GM12878 (cell line): ENCODE measurements around the gene CNIH1. TPM values are rescaled to one million over a fixed set of nuclear protein-coding genes. Genes with fewer than 3 reads are reported as not detected.

ENCODE experiments used
- ATAC-seq: fragments of 200-7000 bp; cut with Tn5 transposase; 3 replicates; pipeline ENCODE4 v1.9.1; 2020; ENCODE audit warnings: mild to moderate bottlenecking, moderate library complexity
- BruUV-seq: library from RNA; stranded (reverse); fragments of 400-500 nt; replicated peaks from 2 replicates; lab custom pipeline; 2021; lab: Mats Ljungman, UMichigan
- CTCF ChIA-PET: fragments of 300-600 bp; sonication (Branson Sonifier 250); formaldehyde crosslinking; extraction: SDS; loops from one replicate; lab custom pipeline; 2021; ENCODE audit warnings: inconsistent platforms; lab: Yijun Ruan, JAX
- POLR2A ChIA-PET: fragments of 350-600 bp; formaldehyde crosslinking; extraction: SDS; loops from one replicate; lab custom pipeline; 2021; ENCODE audit warnings: inconsistent platforms; lab: Charles Lee
- RAD21 ChIA-PET: fragments of 300-600 bp; sonication (Branson Sonifier 250); formaldehyde crosslinking; loops from one replicate; lab custom pipeline; 2023; ENCODE audit warnings: antibody characterized with exemption; ENCODE audit not compliant: unreplicated experiment; lab: Charles Lee
- SMC1A ChIA-PET: fragments of 300-600 bp; sonication (Branson Sonifier 250); formaldehyde crosslinking; loops from one replicate; lab custom pipeline; 2023; ENCODE audit not compliant: unreplicated experiment, uncharacterized antibody; lab: Charles Lee
- DNase-seq: peaks from one replicate; pipeline ENCODE4 v3.0.0-alpha.2; 2011; ENCODE audit warnings: low read depth, low spot score
- FAIRE-seq: peaks from 3 replicates; lab custom pipeline; 2011; peaks lifted over from hg19 to GRCh38; lab: Jason Lieb, UNC
- H2AFZ ChIP-seq: 2 replicates; pipeline ENCODE4 v1.6.0; 2011; ENCODE audit warnings: low read depth, low read length, control low read depth; ENCODE audit not compliant: control insufficient read depth
- H3K27ac ChIP-seq: 2 replicates; pipeline ENCODE4 v1.5.1; 2011; ENCODE audit warnings: control low read depth; ENCODE audit not compliant: control insufficient read depth, insufficient read depth
- H3K27me3 ChIP-seq, 2 experiments: replicated peaks in 1 of 2; 2 replicates each; pipeline versions ENCODE4 v1.6.0 to v1.6.1; 2011; ENCODE audit warnings: low read length in 1 of 2; ENCODE audit not compliant: control insufficient read depth in 2 of 2, insufficient read depth in 2 of 2
- H3K36me3 ChIP-seq, 2 experiments: 2 replicates each; pipeline ENCODE4 v1.5.1; 2011; ENCODE audit warnings: low read length in 1 of 2; ENCODE audit not compliant: control insufficient read depth in 2 of 2, insufficient read depth in 2 of 2
- H3K4me1 ChIP-seq: 2 replicates; pipeline ENCODE4 v1.6.1; 2011; ENCODE audit warnings: mild to moderate bottlenecking, low read length, moderate library complexity, mixed read lengths; ENCODE audit not compliant: control insufficient read depth, insufficient read depth
- H3K4me2 ChIP-seq: 2 replicates; pipeline ENCODE4 v1.6.0; 2011; ENCODE audit warnings: control low read depth; ENCODE audit not compliant: control insufficient read depth, insufficient read depth
- H3K4me3 ChIP-seq: fragments of 200-600 bp; sonication (generic); 2 replicates; pipeline ENCODE4 v1.5.1; 2016
- H3K79me2 ChIP-seq: 2 replicates; pipeline ENCODE4 v1.6.0; 2011; ENCODE audit warnings: low read length; ENCODE audit not compliant: control insufficient read depth, insufficient read depth
- H3K9ac ChIP-seq: 2 replicates; pipeline ENCODE4 v1.8.0; 2011; ENCODE audit warnings: low read length, control low read depth, mixed read lengths; ENCODE audit not compliant: control insufficient read depth, insufficient read depth
- H3K9me3 ChIP-seq: replicated peaks from 3 replicates; pipeline ENCODE4 v1.5.1; 2011; ENCODE audit warnings: mild to moderate bottlenecking, low read length; ENCODE audit not compliant: control insufficient read depth, insufficient read depth
- H4K20me1 ChIP-seq: 2 replicates; pipeline ENCODE4 v1.6.0; 2011; ENCODE audit not compliant: control insufficient read depth, insufficient read depth
- BMI1 ChIP-seq: fragments of 450-650 bp; IDR thresholded peaks from 2 replicates; pipeline ENCODE4 v1.6.1; 2016; ENCODE audit warnings: mild to moderate bottlenecking, moderate library complexity, borderline replicate concordance
- E2F4 ChIP-seq: IDR thresholded peaks from 2 replicates; pipeline ENCODE4 v1.6.1; 2012; ENCODE audit warnings: low read depth, low read length, improper control_type of control experiment
- IRF4 ChIP-seq: IDR thresholded peaks from 2 replicates; pipeline ENCODE4 v1.6.1; 2011; ENCODE audit warnings: low read depth, low read length
- NFXL1 ChIP-seq: fragments of 450-650 bp; IDR thresholded peaks from 2 replicates; pipeline ENCODE4 v1.6.1; 2017; ENCODE audit warnings: antibody characterized with exemption, mild to moderate bottlenecking, borderline replicate concordance
- SP1 ChIP-seq: IDR thresholded peaks from one replicate; pipeline ENCODE4 v1.6.1; 2011; ENCODE audit warnings: low read depth, low read length
- SPI1 ChIP-seq: IDR thresholded peaks from 2 replicates; pipeline ENCODE4 v1.6.1; 2011; ENCODE audit warnings: low read depth, mild to moderate bottlenecking, low read length, moderate library complexity, borderline replicate concordance; ENCODE audit not compliant: insufficient read depth
- SUZ12 ChIP-seq: fragments of 200-600 bp; sonication (generic); IDR thresholded peaks from one replicate; pipeline ENCODE4 v1.6.1; 2018; ENCODE audit warnings: antibody characterized with exemption, mild to moderate bottlenecking; ENCODE audit not compliant: unreplicated experiment
- YBX1 ChIP-seq: fragments of 450-650 bp; IDR thresholded peaks from 2 replicates; pipeline ENCODE4 v1.6.1; 2016; ENCODE audit warnings: antibody characterized with exemption
- ZNF217 ChIP-seq: fragments of 450-650 bp; IDR thresholded peaks from 2 replicates; pipeline ENCODE4 v1.6.1; 2017; ENCODE audit warnings: antibody characterized with exemption, mild to moderate bottlenecking
- ZNF24 ChIP-seq: fragments of 450-650 bp; IDR thresholded peaks from 2 replicates; pipeline ENCODE4 v1.6.1; 2017; ENCODE audit warnings: antibody characterized with exemption, mild to moderate bottlenecking
- WGBS: methylation state at CpG from one replicate; pipeline ENCODE4 v1.1.6; 2016; ENCODE audit warnings: low lambda C conversion rate; ENCODE audit not compliant: insufficient replicate concordance, insufficient coverage; ENCODE audit errors: missing lambda C conversion rate; 5-methylcytosine and 5-hydroxymethylcytosine counted together
- in situ Hi-C: fragments of 300-500 bp; cut with MboI; formaldehyde crosslinking; loops from 9 replicates; pipeline ENCODE4 v1.14.3; 2018; ENCODE audit warnings: mixed read lengths
- intact Hi-C: fragments of 100-400 bp; cut with micrococcal nuclease; formaldehyde crosslinking; loops from one replicate; pipeline ENCODE4 v1.14.2; 2022; ENCODE audit not compliant: unreplicated experiment
- polyA plus RNA-seq, 11 experiments: library from polyadenylated mRNA; depleted of rRNA in 4 of 11; unstranded in 6 of 11; stranded (reverse) in 5 of 11; fragments of >200 nt; fragmentation: Nextera tagmentation in 4 of 11; fragmentation: Illumina TruSeq in 1 of 11; extraction: Ambion mirVana in 4 of 11; extraction: Trizol in 1 of 11; gene quantifications; 1 replicate in 1 of 11; 2 replicates in 10 of 11; pipeline versions ENCODE4 v1.2.1 to v1.2.3, GENCODE V29; 2011 to 2016; ENCODE audit warnings: inconsistent platforms in 2 of 11, missing spikeins in 2 of 11, low read depth in 1 of 11
- total RNA-seq, 4 experiments: library from RNA; depleted of rRNA in 3 of 4; stranded (reverse); fragments of >200 nt in 3 of 4; fragmentation: Illumina TruSeq in 1 of 4; extraction: Trizol in 1 of 4; gene quantifications; 2 replicates each; pipeline versions ENCODE4 v1.2.1 to v1.2.3, GENCODE V29; 2013 to 2021
- TF ChIP-seq, protein P1 (sequence below): fragments of 450-650 bp; IDR thresholded peaks from 2 replicates; pipeline ENCODE4 v1.6.1; 2017; ENCODE audit warnings: borderline replicate concordance

The CNIH1 gene
- total and polyA plus RNA-seq, 10 of the 15 experiments (the other 5 are each of a cell fraction or from before 2014, with no cell fraction given), result 48.9 to 274 (median 110) TPM

GRCh38 chr14:54427871-54428270, 13.3 kb downstream of the CNIH1 start:
- in situ Hi-C loops, result no loop called here
- Histone ChIP-seq H3K4me1 (no peaks in the 10 kb centered on the region), H3K9ac (no peak overlapping the region), H3K27me3 (no peaks in the 10 kb centered on the region), H3K36me3 (peaks cover 8 to 20% of the 10 kb centered on the region in 2 experiments), H2AFZ (no peak overlapping the region), H3K27ac (no peak overlapping the region), H3K4me2 (no peak overlapping the region), H4K20me1 (no peaks in the 10 kb centered on the region), H3K9me3 (no peaks in the 10 kb centered on the region), H3K4me3 (no peak overlapping the region)
- intact Hi-C loops, result no loop called here
- RAD21 ChIA-PET, result no interaction called here
- no TSS peak for BruUV-seq
- WGBS, result 94% methylated on average over 3 of the region's 3 CpGs
- ATAC-seq, result no peak
- no peak for DNase-seq
- POLR2A ChIA-PET, result no interaction called here
- CTCF ChIA-PET, result interaction anchor here (1.3 kb wide), 1 partner anchor 8 kb away, joined by 4 read pairs; no protein-coding TSS in a partner anchor
- TF ChIP-seq IRF4 (no peak), SUZ12 (no peak), NFXL1 (no peak), SPI1 (no peak)
- TF ChIP-seq, all 136 proteins: peak for 0
- peaks cover 11% of the 10 kb centered on the region for H3K79me2 ChIP-seq
- SMC1A ChIA-PET, result no interaction called here
- no peak for FAIRE-seq

DNA sequence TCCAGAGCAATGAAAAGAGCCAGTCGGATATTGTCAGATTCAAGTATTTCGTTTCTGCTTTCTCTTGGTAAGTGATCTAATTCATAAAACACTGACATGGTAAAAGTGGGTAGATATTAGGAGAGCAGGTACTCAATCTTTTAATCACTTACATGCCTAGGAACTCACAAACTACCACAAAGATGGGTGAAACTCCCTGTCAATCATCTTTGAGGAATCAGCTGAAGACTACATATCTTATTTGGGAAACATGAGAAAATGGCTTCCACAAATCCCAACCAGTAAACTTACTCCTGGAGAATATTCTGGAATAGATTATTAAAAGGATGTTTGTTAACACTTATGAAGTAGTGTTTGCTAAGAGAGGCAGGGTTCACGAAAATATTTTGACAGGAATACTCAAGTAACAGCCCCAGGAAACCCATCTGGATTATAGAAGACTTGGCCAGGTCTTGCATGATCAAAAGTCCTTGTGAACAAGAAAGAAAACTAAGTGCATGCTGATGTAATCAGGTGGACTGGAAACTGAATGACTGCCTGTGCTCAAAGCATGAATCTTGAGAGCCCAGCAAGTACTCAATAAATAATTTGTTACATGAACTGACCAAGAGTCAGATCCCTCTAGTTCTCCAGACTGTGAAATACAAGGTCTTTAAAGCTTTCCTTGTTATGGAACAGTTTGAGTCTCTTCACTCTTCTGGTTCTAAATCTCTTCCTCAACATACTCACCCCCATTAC, 15.5 kb downstream of the CNIH1 start:
- ChIA-PET SMC1A (interaction anchor here (2.3 kb wide), 1 partner anchor 13 kb away, joined by 5 read pairs; no protein-coding TSS in a partner anchor), CTCF (no interaction called here), RAD21 (no interaction called here), POLR2A (no interaction called here)
- Histone ChIP-seq H3K9me3 (no peaks in the 10 kb centered on the region), H3K27ac (no peak overlapping the region), H3K9ac (no peak overlapping the region), H4K20me1 (no peaks in the 10 kb centered on the region), H3K36me3 (peaks cover 8 to 28% of the 10 kb centered on the region in 2 experiments), H3K4me2 (no peak overlapping the region), H3K79me2 (no peaks in the 10 kb centered on the region; the same call in none of the 2 replicates), H3K4me1 (no peaks in the 10 kb centered on the region), H3K27me3 (no peaks in the 10 kb centered on the region), H2AFZ (no peak overlapping the region), H3K4me3 (no peak overlapping the region)
- ATAC-seq (no peak), FAIRE-seq (no peak), DNase-seq (no peak)
- intact Hi-C loops (no loop called here), in situ Hi-C loops (no loop called here)
- BruUV-seq, result no TSS peak
- 100% methylated on average over 3 of the region's 3 CpGs for WGBS
- TF ChIP-seq E2F4 (no peak), NFXL1 (no peak), SUZ12 (no peak), BMI1 (no peak), ZNF217 (no peak), SP1 (no peak), ZNF24 (no peak), YBX1 (no peak)
- TF ChIP-seq, protein P1, sequence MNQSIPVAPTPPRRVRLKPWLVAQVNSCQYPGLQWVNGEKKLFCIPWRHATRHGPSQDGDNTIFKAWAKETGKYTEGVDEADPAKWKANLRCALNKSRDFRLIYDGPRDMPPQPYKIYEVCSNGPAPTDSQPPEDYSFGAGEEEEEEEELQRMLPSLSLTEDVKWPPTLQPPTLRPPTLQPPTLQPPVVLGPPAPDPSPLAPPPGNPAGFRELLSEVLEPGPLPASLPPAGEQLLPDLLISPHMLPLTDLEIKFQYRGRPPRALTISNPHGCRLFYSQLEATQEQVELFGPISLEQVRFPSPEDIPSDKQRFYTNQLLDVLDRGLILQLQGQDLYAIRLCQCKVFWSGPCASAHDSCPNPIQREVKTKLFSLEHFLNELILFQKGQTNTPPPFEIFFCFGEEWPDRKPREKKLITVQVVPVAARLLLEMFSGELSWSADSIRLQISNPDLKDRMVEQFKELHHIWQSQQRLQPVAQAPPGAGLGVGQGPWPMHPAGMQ, result no peak
